WTC11 (cell line): ENCODE measurements around the gene GPR17. TPM values are rescaled to one million over a fixed set of nuclear protein-coding genes. Genes with fewer than 3 reads are reported as not detected.

Experiments
- ATAC-seq: fragments of 200-7000 bp; cut with Tn5 transposase; 2 replicates; pipeline ENCODE4 v1.10.0; 2021; ENCODE audit warnings: mild to moderate bottlenecking, moderate library complexity
- CTCF ChIA-PET: fragments of 300-600 bp; sonication (Branson Sonifier 250); formaldehyde crosslinking; loops from one replicate; lab custom pipeline; 2021; ENCODE audit warnings: antibody characterized with exemption; lab: Charles Lee
- POLR2A ChIA-PET: fragments of 350-600 bp; sonication (Branson Sonifier 250); formaldehyde crosslinking; loops from one replicate; lab custom pipeline; 2021; ENCODE audit warnings: antibody characterized with exemption; lab: Charles Lee
- DNase-seq: peaks from one replicate; pipeline ENCODE4 v3.0.0; 2021; ENCODE audit warnings: low spot score
- H3K27ac Mint-ChIP-seq: 2 replicates; pipeline ENCODE4 v1.8.0; 2021; ENCODE audit warnings: mixed read lengths
- H3K27me3 Mint-ChIP-seq: 2 replicates; pipeline ENCODE4 v1.8.0; 2021; ENCODE audit warnings: low read depth, mild to moderate bottlenecking, moderate library complexity, mixed read lengths
- H3K36me3 Mint-ChIP-seq: 2 replicates; pipeline ENCODE4 v1.8.0; 2021; ENCODE audit warnings: mixed read lengths
- H3K4me1 Mint-ChIP-seq: 2 replicates; pipeline ENCODE4 v1.8.0; 2022; ENCODE audit warnings: mixed read lengths
- H3K4me3 Mint-ChIP-seq: 2 replicates; pipeline ENCODE4 v1.8.0; 2021; ENCODE audit warnings: mild to moderate bottlenecking, moderate library complexity, mixed read lengths
- H3K9me3 Mint-ChIP-seq: 2 replicates; pipeline ENCODE4 v1.8.0; 2021; ENCODE audit warnings: mixed read lengths
- JAZF1 ChIP-seq: fragments of 250-450 bp; sonication (Bioruptor Pico); IDR thresholded peaks from 2 replicates; pipeline ENCODE4 v1.9.0; 2021; ENCODE audit warnings: moderate library complexity, mild to moderate bottlenecking, inconsistent platforms
- MYBL2 ChIP-seq: sonication (generic); formaldehyde crosslinking; IDR thresholded peaks from 2 replicates; pipeline ENCODE4 v1.8.1; 2023; ENCODE audit warnings: mild to moderate bottlenecking, moderate library complexity, missing genetic modification reagents
- NFATC4 ChIP-seq: fragments of 250-450 bp; sonication (Bioruptor Pico); IDR thresholded peaks from 2 replicates; pipeline ENCODE4 v1.9.0; 2021; ENCODE audit warnings: mild to moderate bottlenecking
- NFYB ChIP-seq: sonication (generic); formaldehyde crosslinking; conservative IDR thresholded peaks from 2 replicates; pipeline ENCODE4 v1.8.0; 2022; ENCODE audit warnings: low read depth, missing genetic modification reagents
- SMAD3 ChIP-seq: sonication (generic); formaldehyde crosslinking; IDR thresholded peaks from 2 replicates; pipeline ENCODE4 v1.8.0; 2022; ENCODE audit warnings: missing genetic modification reagents, mild to moderate bottlenecking, borderline replicate concordance
- SOX15 ChIP-seq: fragments of 250-450 bp; sonication (Bioruptor Pico); IDR thresholded peaks from 2 replicates; pipeline ENCODE4 v1.9.0; 2021; ENCODE audit warnings: mild to moderate bottlenecking
- TEAD4 ChIP-seq: sonication (generic); formaldehyde crosslinking; IDR thresholded peaks from 2 replicates; pipeline ENCODE4 v1.8.0; 2022; ENCODE audit warnings: mild to moderate bottlenecking, missing genetic modification reagents
- ZNF121 ChIP-seq: sonication (generic); formaldehyde crosslinking; IDR thresholded peaks from 2 replicates; pipeline ENCODE4 v1.8.0; 2023; ENCODE audit warnings: missing genetic modification reagents
- ZNF232 ChIP-seq: sonication (generic); formaldehyde crosslinking; IDR thresholded peaks from 2 replicates; pipeline ENCODE4 v1.8.0; 2022; ENCODE audit warnings: mild to moderate bottlenecking, missing genetic modification reagents
- ZNF396 ChIP-seq: fragments of 250-450 bp; sonication (Bioruptor Pico); IDR thresholded peaks from 2 replicates; pipeline ENCODE4 v1.8.0; 2021; ENCODE audit warnings: mild to moderate bottlenecking, moderate library complexity, borderline replicate concordance
- total RNA-seq: library from RNA; stranded (reverse); gene quantifications from 3 replicates; pipeline ENCODE4 v1.2.3, GENCODE V29; 2021
- TF ChIP-seq, protein P1 (sequence below): sonication (generic); formaldehyde crosslinking; IDR thresholded peaks from 2 replicates; pipeline ENCODE4 v1.8.1; 2022; ENCODE audit warnings: mild to moderate bottlenecking, moderate library complexity, missing genetic modification reagents
- TF ChIP-seq, protein P2 (sequence below): sonication (generic); formaldehyde crosslinking; IDR thresholded peaks from 2 replicates; pipeline ENCODE4 v1.8.1; 2023; ENCODE audit warnings: mild to moderate bottlenecking, missing genetic modification reagents, moderate library complexity
- TF ChIP-seq, protein P3 (sequence below): sonication (generic); formaldehyde crosslinking; IDR thresholded peaks from 2 replicates; pipeline ENCODE4 v1.8.1; 2023; ENCODE audit warnings: mild to moderate bottlenecking, missing genetic modification reagents
- TF ChIP-seq, protein P4 (sequence below): sonication (generic); formaldehyde crosslinking; IDR thresholded peaks from 2 replicates; pipeline ENCODE4 v1.8.1; 2022; ENCODE audit warnings: low read depth, mild to moderate bottlenecking, moderate library complexity, missing genetic modification reagents, borderline replicate concordance

GPR17 gene
- total RNA-seq, 1 experiment from 2014 or later = not detected

DNA sequence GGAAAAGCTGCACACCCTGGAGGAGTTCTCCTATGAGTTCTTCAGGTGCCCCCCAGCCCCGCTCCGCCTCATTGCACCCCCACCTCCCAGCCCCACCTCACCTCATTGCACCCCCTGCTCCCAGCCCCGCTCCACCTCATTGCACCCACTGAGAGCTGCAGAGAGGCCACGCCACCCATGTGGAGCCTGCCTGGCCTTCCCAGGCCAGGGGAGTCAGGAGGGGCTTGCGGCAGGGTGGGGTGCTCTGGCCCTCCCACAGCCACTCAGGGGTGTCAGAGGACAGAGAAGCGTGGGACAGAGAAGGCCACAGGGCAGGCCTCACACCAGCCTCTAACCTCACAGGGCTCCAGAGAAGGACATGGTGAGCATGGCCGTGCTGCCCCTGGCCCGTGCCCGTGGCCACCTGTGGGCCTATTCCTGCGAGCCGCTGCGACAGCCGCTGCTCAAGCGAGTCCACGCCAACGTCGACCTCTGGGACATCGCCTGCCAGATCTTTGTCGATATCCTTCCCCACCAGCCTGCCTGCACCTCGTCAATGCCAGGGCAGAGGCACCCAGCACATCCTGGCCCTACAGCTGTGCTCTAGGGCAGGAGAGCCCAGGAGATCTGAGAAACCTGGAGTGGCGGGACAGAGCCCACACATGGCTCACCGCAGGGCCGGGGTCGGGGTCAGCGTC is 15.0 kb upstream of the GPR17 start (continued):
- no peak for TF ChIP-seq SOX15 (CRISPR knock-in tag)
- TF ChIP-seq MYBL2 (CRISPR knock-in tag) = no peak
- no peak for TF ChIP-seq TEAD4
- no peak for TF ChIP-seq ZNF121
- TF ChIP-seq, protein P1, sequence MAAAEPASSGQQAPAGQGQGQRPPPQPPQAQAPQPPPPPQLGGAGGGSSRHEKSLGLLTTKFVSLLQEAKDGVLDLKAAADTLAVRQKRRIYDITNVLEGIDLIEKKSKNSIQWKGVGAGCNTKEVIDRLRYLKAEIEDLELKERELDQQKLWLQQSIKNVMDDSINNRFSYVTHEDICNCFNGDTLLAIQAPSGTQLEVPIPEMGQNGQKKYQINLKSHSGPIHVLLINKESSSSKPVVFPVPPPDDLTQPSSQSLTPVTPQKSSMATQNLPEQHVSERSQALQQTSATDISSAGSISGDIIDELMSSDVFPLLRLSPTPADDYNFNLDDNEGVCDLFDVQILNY = no peak
- no peak for TF ChIP-seq ZNF396 (CRISPR knock-in tag)

DNA sequence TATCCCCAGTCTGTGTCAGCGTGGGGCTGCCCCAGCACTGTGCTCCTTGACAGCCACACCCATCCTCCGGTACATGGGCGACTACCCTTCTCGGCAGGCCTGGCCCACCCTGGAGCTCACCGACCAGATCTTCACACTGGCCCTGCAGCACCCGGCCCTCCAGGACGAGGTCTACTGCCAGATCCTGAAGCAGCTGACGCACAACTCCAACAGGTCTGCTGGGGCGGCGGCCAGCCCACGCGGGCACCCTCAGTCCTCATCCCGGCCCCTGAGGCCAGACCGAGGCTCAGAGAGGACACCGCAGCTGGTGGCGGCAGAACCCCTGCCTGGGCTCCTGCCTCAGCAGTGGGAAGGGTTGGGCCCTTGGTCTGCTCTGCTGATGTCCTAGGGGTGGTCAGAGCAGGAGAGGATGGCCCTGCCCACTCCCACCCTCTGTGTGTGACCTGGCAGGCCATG is 14.4 kb upstream of the GPR17 start:
- H3K27me3 Mint-ChIP-seq = no peaks in the 10 kb centered on the region
- H3K27ac Mint-ChIP-seq = no peak overlapping the region
- DNase-seq (no peak), ATAC-seq (no peak)
- ChIA-PET POLR2A (no interaction called here), CTCF (interaction anchor here (1.2 to 2.4 kb wide), 2 partner anchors 18 to 40 kb away, joined by 6 to 11 read pairs; no protein-coding TSS in a partner anchor)
- no peaks in the 10 kb centered on the region for H3K9me3 Mint-ChIP-seq
- TF ChIP-seq SMAD3 (CRISPR knock-in tag) (no peak), NFYB (CRISPR knock-in tag) (no peak)
- TF ChIP-seq, protein P2, sequence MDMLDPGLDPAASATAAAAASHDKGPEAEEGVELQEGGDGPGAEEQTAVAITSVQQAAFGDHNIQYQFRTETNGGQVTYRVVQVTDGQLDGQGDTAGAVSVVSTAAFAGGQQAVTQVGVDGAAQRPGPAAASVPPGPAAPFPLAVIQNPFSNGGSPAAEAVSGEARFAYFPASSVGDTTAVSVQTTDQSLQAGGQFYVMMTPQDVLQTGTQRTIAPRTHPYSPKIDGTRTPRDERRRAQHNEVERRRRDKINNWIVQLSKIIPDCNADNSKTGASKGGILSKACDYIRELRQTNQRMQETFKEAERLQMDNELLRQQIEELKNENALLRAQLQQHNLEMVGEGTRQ (CRISPR knock-in tag) = no peak
- no peaks in the 10 kb centered on the region for H3K36me3 Mint-ChIP-seq
- no peaks in the 10 kb centered on the region for H3K4me1 Mint-ChIP-seq
- no peak overlapping the region for H3K4me3 Mint-ChIP-seq

DNA sequence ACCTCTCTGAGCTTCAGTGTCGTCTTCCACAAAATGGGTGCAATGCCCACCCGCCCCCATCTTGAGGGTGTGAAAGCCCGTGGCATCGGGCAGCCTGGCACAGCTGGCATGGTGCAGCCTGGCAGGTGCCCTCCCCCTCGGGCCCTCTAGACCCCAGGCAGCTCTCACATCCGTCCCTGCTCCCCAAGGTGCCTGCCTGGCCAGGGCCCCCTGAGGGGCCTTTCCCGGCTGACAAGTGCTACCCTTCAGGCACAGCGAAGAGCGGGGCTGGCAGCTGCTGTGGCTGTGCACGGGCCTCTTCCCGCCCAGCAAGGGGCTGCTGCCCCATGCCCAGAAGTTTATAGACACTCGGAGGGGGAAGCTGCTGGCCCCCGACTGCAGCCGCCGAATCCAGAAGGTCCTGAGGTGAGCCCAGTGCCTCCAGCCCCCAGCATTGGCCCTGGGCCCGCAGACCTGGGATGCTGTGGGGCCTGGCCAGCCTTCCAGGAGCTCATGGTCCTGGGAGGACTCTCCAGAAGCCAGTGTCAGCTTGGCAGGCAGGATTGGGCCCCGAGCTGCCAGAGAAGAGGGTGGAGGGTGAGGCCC is 13.9 kb upstream of the GPR17 start:
- no peak overlapping the region for H3K27ac Mint-ChIP-seq
- no peak for ATAC-seq
- DNase-seq = no peak
- CTCF ChIA-PET = interaction anchor here (1.2 to 2.4 kb wide), 2 partner anchors 18 to 40 kb away, joined by 6 to 11 read pairs; no protein-coding TSS in a partner anchor
- TF ChIP-seq ZNF121 (no peak), ZNF232 (no peak), JAZF1 (CRISPR knock-in tag) (no peak), NFATC4 (CRISPR knock-in tag) (no peak)
- TF ChIP-seq, protein P3, sequence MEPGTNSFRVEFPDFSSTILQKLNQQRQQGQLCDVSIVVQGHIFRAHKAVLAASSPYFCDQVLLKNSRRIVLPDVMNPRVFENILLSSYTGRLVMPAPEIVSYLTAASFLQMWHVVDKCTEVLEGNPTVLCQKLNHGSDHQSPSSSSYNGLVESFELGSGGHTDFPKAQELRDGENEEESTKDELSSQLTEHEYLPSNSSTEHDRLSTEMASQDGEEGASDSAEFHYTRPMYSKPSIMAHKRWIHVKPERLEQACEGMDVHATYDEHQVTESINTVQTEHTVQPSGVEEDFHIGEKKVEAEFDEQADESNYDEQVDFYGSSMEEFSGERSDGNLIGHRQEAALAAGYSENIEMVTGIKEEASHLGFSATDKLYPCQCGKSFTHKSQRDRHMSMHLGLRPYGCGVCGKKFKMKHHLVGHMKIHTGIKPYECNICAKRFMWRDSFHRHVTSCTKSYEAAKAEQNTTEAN (CRISPR knock-in tag) = no peak
- TF ChIP-seq, protein P4, sequence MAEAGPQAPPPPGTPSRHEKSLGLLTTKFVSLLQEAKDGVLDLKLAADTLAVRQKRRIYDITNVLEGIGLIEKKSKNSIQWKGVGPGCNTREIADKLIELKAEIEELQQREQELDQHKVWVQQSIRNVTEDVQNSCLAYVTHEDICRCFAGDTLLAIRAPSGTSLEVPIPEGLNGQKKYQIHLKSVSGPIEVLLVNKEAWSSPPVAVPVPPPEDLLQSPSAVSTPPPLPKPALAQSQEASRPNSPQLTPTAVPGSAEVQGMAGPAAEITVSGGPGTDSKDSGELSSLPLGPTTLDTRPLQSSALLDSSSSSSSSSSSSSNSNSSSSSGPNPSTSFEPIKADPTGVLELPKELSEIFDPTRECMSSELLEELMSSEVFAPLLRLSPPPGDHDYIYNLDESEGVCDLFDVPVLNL (CRISPR knock-in tag) = no peak
- H3K4me1 Mint-ChIP-seq = no peaks in the 10 kb centered on the region
- POLR2A ChIA-PET = no interaction called here
- H3K4me3 Mint-ChIP-seq = no peak overlapping the region
- H3K27me3 Mint-ChIP-seq = no peaks in the 10 kb centered on the region
- H3K36me3 Mint-ChIP-seq = no peaks in the 10 kb centered on the region
- no peaks in the 10 kb centered on the region for H3K9me3 Mint-ChIP-seq
